WTC11 (cell line): ENCODE data around the gene WNK2.

Experiments
- TF ChIP-seq, protein P1 (sequence below): sonication (generic); formaldehyde crosslinking; IDR thresholded peaks from 2 replicates; pipeline ENCODE4 v1.8.1; 2023; ENCODE audit warnings: mild to moderate bottlenecking, missing genetic modification reagents, moderate library complexity
- TF ChIP-seq, protein P2 (sequence below): fragments of 200-600 bp; IDR thresholded peaks from 2 replicates; pipeline ENCODE4 v1.8.0; 2022; ENCODE audit warnings: antibody characterized with exemption

DNA sequence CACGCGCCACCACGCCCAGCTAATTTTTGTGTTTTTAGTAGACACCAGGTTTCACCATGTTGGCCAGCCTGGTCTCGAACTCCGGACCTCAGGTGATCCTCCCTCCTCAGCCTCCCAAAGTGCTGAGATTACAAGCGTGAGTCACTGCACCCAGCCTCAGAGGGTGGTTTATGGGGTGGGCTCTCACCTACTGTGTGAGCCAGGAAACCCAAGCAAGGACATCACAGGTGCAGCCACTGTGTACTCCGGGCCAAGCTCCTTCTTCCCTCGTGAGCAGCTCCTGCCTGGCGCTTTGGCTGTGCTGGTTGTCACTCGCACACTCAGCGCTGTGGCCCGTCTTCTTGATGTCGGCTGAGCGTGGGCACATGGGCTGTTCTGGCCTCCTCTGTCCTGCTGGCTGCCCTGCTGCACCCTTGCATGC is 70.1 kb downstream of the WNK2 start:
- TF ChIP-seq, protein P1, sequence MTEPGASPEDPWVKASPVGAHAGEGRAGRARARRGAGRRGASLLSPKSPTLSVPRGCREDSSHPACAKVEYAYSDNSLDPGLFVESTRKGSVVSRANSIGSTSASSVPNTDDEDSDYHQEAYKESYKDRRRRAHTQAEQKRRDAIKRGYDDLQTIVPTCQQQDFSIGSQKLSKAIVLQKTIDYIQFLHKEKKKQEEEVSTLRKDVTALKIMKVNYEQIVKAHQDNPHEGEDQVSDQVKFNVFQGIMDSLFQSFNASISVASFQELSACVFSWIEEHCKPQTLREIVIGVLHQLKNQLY (CRISPR knock-in tag): no peak
- TF ChIP-seq, protein P2, sequence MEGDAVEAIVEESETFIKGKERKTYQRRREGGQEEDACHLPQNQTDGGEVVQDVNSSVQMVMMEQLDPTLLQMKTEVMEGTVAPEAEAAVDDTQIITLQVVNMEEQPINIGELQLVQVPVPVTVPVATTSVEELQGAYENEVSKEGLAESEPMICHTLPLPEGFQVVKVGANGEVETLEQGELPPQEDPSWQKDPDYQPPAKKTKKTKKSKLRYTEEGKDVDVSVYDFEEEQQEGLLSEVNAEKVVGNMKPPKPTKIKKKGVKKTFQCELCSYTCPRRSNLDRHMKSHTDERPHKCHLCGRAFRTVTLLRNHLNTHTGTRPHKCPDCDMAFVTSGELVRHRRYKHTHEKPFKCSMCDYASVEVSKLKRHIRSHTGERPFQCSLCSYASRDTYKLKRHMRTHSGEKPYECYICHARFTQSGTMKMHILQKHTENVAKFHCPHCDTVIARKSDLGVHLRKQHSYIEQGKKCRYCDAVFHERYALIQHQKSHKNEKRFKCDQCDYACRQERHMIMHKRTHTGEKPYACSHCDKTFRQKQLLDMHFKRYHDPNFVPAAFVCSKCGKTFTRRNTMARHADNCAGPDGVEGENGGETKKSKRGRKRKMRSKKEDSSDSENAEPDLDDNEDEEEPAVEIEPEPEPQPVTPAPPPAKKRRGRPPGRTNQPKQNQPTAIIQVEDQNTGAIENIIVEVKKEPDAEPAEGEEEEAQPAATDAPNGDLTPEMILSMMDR: no peak
